22Rv1 (cell line): ENCODE data around the gene MED6.

Experiments
- H3K27ac ChIP-seq: fragments of 450-650 bp; 2 replicates; pipeline ENCODE4 v1.5.1; 2017
- CTCF ChIP-seq: fragments of 450-650 bp; IDR thresholded peaks from 2 replicates; pipeline ENCODE4 v1.5.1; 2017; ENCODE audit warnings: mild to moderate bottlenecking
- ZFX ChIP-seq: fragments of 450-650 bp; IDR thresholded peaks from 2 replicates; pipeline ENCODE4 v1.6.1; 2017; ENCODE audit warnings: antibody characterized with exemption, borderline replicate concordance

The MED6 gene

GRCh38 chr14:70595443-70596185, 4.8 kb downstream of the MED6 start:
- TF ChIP-seq ZFX (no peak), CTCF (no peak)
- no peak overlapping the region for H3K27ac ChIP-seq

GRCh38 chr14:70594461-70594860, 6.0 kb downstream of the MED6 start:
- H3K27ac ChIP-seq, result no peak overlapping the region
- TF ChIP-seq CTCF, result no peak

- no peak overlapping the region for H3K27ac ChIP-seq
- TF ChIP-seq CTCF (no peak), ZFX (no peak)
Measured at GRCh38 chr14:70585231-70585630, 15.2 kb downstream of the MED6 start.

GRCh38 chr14:70576891-70577290, 23.6 kb downstream of the MED6 start:
- no peak for TF ChIP-seq CTCF
- TF ChIP-seq ZFX, result no peak
- H3K27ac ChIP-seq, result no peak overlapping the region

- no peak overlapping the region for H3K27ac ChIP-seq
- TF ChIP-seq CTCF, result no peak
- TF ChIP-seq ZFX, result no peak
Measured at GRCh38 chr14:70573050-70573449, 27.4 kb downstream of the MED6 start.

GRCh38 chr14:70571139-70571538, 29.3 kb downstream of the MED6 start:
- no peak for TF ChIP-seq ZFX
- TF ChIP-seq CTCF, result no peak
- no peak overlapping the region for H3K27ac ChIP-seq

GRCh38 chr14:70567791-70568190, 32.7 kb downstream of the MED6 start:
- TF ChIP-seq ZFX (no peak), CTCF (peak; percentile 57)

More at GRCh38 chr14:70567791-70568190, 32.7 kb downstream of the MED6 start:
- H3K27ac ChIP-seq, result no peak overlapping the region
